HG03159 (cell line): Measurements from ENCODE around the gene SPRYD4.
"Not testable (repeated sequence)": the region's sequence is repeated elsewhere in the genome, so short reads cannot be mapped to it uniquely, and the experiment has no call there.

Experiments used
- ATAC-seq: cut with Tn5 transposase; IDR thresholded peaks from one replicate; pipeline ENCODE4 v1.9.1; 2021; ENCODE audit warnings: mild to moderate bottlenecking, moderate library complexity; ENCODE audit not compliant: unreplicated experiment

The SPRYD4 gene

GRCh38 chr12:56476143-56476542, 7.8 kb downstream of the SPRYD4 start:
- ATAC-seq = no peak

- no peak for ATAC-seq
These were observed 8.6 kb downstream of the SPRYD4 start for GRCh38 chr12:56476972-56477432.

DNA sequence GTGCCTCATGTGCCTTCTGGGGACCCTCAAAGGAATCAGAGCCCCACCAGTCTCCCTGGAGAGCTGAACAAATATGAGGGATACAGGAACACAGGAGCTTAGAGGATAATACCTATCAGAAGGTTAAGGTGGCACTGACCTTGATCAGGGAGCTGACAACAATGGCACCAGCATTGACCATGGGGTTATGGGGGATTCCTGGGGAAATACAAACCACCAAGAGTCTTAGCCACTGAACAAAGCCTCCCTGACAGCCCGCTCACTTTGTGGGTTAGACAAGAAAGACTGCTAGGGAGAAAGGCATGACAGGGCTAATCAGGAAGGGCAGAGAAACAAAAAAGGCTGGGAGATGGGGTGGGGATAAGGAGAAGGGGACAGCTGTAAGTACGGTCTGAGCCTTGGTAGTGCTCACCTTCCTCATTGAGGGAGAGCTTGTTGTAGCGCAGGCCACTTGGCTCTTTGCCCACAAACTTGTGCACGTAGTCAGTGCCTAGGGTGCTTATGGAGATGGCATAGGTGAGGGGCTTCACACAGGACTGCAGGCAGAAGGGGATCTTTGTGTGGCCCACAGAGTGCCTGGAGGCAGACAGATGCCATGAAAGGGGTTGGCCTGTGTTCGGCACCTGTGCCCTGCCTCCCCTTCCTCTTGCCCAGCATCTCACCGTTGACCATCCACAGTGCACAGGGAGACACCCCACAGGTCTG, 9.3 kb downstream of the SPRYD4 start:
- ATAC-seq = no peak

- ATAC-seq = no peak
These were observed 11.2 kb downstream of the SPRYD4 start for GRCh38 chr12:56479625-56480024.

DNA sequence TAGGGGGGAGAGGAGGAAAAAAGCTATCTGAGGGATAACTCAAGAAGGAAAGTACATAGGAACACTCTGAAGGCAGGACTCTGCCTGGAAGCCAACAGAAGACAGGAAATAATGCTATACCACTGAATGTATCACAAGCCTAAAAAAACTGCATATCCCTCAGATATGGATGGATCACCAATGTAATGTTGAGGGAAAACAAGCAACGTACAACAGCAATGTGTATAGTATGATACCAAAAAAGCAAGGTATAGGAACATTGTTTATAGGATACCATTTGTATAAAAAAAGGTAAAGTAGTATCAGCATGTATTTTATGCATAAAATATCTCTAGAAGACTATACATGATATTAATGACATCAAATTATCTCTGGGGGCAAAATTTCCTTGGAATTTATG, 16.2 kb downstream of the SPRYD4 start:
- no peak for ATAC-seq

- ATAC-seq = no peak
These were observed 18.3 kb downstream of the SPRYD4 start for GRCh38 chr12:56486694-56487093.

DNA sequence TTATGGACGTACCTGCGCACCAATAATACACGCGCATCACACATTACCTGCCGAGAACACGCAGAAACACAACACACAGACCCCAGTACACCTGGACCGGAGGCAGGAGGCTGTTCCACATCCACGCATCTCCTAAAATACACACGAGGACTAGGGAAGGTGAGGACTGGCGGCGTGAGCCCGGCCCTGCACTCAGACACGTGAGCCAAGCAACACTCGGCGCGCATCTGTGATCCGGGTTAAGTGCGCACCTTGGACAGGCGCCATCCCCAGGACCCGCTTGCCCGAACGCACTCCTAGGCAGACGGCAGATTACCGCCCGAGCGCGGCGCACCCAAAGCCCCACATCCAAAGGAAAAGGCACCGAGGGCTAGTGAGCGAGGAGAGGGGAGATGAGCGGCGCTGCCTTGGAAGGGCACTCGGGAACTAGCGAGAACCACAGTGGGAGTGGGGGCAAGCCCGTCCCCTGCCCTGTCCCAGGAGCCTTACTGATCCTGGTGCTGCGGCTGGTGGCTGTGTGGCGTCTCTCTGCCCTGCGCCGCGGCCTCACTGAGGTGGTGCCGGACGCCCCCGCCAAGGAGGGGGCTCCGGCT, 19.2 kb downstream of the SPRYD4 start:
- ATAC-seq = no peak

GRCh38 chr12:56488041-56488955, 19.9 kb downstream of the SPRYD4 start, which contains the start of gene GLS2:
GLS2 (minus strand) TSS chr12:56488161; CDS start chr12:56488118, 43 bp downstream.
- ATAC-seq = peak; percentile 96

DNA sequence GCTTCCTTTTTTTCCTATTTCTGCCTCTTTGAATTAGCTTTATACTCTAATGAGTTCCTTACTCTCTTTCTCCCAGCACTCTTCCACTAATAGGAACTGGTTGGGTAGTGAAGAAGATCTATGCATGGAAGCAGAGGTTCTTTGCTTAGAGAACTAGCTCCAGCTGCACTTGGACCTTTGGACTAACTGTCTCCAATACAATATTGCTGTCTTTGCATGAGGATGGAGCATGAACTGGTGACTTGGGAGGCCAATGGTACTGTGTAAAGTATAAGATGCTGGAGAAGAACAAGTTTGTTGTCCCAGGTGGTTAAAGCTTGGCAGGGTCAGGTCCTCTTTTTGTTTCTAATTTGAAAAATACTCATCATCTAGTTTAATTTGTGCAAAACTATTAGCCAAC, 22.0 kb downstream of the SPRYD4 start:
- no peak for ATAC-seq

- ATAC-seq = not testable (repeated sequence)
These were observed 25.2 kb downstream of the SPRYD4 start for GRCh38 chr12:56493409-56494105.

GRCh38 chr12:56494106-56494415, 25.7 kb downstream of the SPRYD4 start:
- not testable (repeated sequence) for ATAC-seq

DNA sequence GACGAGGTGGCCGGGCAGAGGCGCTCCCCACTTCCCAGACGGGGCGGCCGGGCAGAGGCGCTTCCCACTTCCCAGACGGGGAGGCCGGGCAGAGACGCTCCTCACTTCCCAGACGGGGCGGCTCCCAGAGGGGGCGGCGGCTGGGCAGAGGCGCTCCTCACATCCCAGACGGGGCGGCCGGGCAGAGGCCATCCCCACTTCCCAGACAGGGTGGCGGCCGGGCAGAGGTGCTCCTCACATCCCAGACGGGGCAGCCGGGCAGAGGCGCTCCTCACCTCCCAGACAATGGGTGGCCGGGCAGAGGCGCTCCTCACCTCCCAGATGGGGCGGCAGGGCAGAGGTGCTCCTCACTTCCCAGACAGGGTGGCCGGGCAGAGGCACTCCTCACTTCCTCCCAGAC, 26.1 kb downstream of the SPRYD4 start:
- ATAC-seq = not testable (repeated sequence)

- ATAC-seq = not testable (repeated sequence)
These were observed 28.3 kb downstream of the SPRYD4 start for GRCh38 chr12:56496704-56497103.

GRCh38 chr12:56498126-56498902, 29.9 kb downstream of the SPRYD4 start:
- not testable (repeated sequence) for ATAC-seq

GRCh38 chr12:56499452-56499851, 31.1 kb downstream of the SPRYD4 start:
- not testable (repeated sequence) for ATAC-seq

- ATAC-seq = not testable (repeated sequence)
These were observed 31.5 kb downstream of the SPRYD4 start for GRCh38 chr12:56499879-56500278.

GRCh38 chr12:56510786-56511185, 42.4 kb downstream of the SPRYD4 start:
- ATAC-seq = no peak

DNA sequence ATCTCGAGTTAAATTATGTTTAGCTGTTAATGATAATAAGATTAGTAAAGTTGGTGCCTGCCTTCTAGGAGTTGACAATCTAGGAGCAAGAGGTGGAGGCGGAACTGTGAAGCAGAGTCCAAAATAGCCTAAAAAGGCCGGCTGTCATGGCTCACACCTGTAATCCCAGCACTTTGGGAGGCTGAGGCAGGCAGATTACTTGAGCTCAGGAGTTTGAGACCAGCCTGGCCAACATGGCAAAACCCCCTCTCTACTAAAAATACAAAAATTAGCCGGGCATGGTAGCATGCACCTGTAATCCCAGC, 45.6 kb downstream of the SPRYD4 start:
- not testable (repeated sequence) for ATAC-seq

DNA sequence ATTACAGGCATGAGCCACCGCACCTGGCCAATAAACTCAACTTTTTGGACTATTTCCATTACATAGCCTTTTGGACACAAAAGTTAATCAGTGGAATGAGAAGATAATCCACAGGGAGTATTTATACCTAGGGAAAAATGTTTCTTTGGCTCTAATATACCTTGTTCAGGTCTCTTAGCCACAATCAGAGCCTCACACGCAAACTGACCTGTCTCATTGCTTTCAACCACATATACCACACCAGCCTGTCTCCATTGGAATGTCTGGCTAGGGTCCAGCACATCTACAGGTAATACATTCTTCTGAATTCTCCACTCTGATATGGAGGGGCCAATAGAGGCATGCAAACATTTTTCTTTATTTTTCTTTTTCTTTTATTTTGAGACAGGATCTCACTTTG, 49.5 kb downstream of the SPRYD4 start:
- ATAC-seq = no peak

DNA sequence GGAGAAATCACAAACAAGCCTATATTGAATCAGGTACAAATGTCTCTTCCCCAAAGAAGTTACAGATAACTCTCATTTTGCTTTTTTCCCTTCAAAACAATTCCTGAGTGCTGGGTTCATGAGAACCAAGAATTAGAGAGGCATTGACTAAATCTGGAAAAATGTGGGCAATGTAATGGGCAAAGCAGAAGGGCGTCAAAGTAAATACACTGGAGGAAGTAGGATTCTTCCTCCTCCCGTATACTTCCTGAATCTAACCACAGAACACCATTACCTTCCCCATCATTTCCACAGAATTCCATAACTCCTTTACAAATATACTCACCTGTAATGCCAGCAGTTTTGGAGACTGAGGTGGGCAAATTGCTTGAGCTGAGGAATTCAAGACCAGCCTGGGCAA, 50.2 kb downstream of the SPRYD4 start:
- ATAC-seq = no peak
